Stimulated activated CD8-positive, alpha-beta memory T cell treated with anti-CD3 and anti-CD28 coated beads, Interleukin-7, amount 100 ng/mL, for 4 hours (primary cell): ENCODE measurements around the gene INF2.
"Not testable (repeated sequence)": the region's sequence is repeated elsewhere in the genome, so short reads cannot be mapped to it uniquely, and the experiment has no call there.

Experiments used
- DNase-seq, 2 donors: peaks; one replicate each; pipeline ENCODE4 v3.0.0-alpha.2; 2020; ENCODE audit warnings: low read depth in 2 of 2

The INF2 gene

GRCh38 chr14:104657101-104657524 is 32.3 kb upstream of the INF2 start:
- no peak for DNase-seq

GRCh38 chr14:104657563-104658324 is 31.7 kb upstream of the INF2 start:
- no peak for DNase-seq

GRCh38 chr14:104658325-104658712 is 31.1 kb upstream of the INF2 start:
- DNase-seq: no peak

- no peak for DNase-seq
These were observed 30.3 kb upstream of the INF2 start for GRCh38 chr14:104659146-104659545.

GRCh38 chr14:104659764-104660523 is 29.5 kb upstream of the INF2 start:
- DNase-seq: no peak

- DNase-seq: no peak
These were observed 28.8 kb upstream of the INF2 start for GRCh38 chr14:104660597-104660996.

- no peak for DNase-seq
These were observed 28.3 kb upstream of the INF2 start for GRCh38 chr14:104661086-104661485.

GRCh38 chr14:104661528-104662157 is 27.8 kb upstream of the INF2 start:
- DNase-seq: not testable (repeated sequence)

- not testable (repeated sequence) for DNase-seq
These were observed 26.9 kb upstream of the INF2 start for GRCh38 chr14:104662472-104662871.

- no peak for DNase-seq
These were observed 25.3 kb upstream of the INF2 start for GRCh38 chr14:104664107-104664506.

- DNase-seq: no peak
These were observed 24.8 kb upstream of the INF2 start for GRCh38 chr14:104664588-104664987.

- no peak for DNase-seq
These were observed 24.2 kb upstream of the INF2 start for GRCh38 chr14:104665114-104665656.

GRCh38 chr14:104665657-104666522 is 23.5 kb upstream of the INF2 start:
- peak in 1 of 2 donors; percentile 16 for DNase-seq

GRCh38 chr14:104666523-104666895 is 22.9 kb upstream of the INF2 start:
- not testable (repeated sequence) for DNase-seq

GRCh38 chr14:104666981-104667380 is 22.4 kb upstream of the INF2 start:
- no peak for DNase-seq

GRCh38 chr14:104669697-104670096 is 19.7 kb upstream of the INF2 start:
- DNase-seq: no peak

GRCh38 chr14:104671330-104671977 is 18.0 kb upstream of the INF2 start:
- DNase-seq: not testable (repeated sequence)

- DNase-seq: not testable (repeated sequence)
These were observed 17.3 kb upstream of the INF2 start for GRCh38 chr14:104672119-104672518.

GRCh38 chr14:104673481-104673880 is 15.9 kb upstream of the INF2 start:
- DNase-seq: no peak

- DNase-seq: no peak
These were observed 14.0 kb upstream of the INF2 start for GRCh38 chr14:104675447-104675846.
